B cell (primary cell): ENCODE measurements around the gene CACHD1.

Source experiments
- EZH2 ChIP-seq: IDR thresholded peaks from 2 replicates; pipeline ENCODE4 v1.6.1; 2012; ENCODE audit warnings: borderline replicate concordance, low read depth, mild to moderate bottlenecking, moderate library complexity, low read length; ENCODE audit not compliant: insufficient read depth, poor library complexity, severe bottlenecking
- TF ChIP-seq, protein P1 (sequence below): fragments of 200-600 bp; IDR thresholded peaks from one replicate; pipeline ENCODE4 v1.8.0; 2022; ENCODE audit warnings: antibody characterized with exemption, mild to moderate bottlenecking

DNA sequence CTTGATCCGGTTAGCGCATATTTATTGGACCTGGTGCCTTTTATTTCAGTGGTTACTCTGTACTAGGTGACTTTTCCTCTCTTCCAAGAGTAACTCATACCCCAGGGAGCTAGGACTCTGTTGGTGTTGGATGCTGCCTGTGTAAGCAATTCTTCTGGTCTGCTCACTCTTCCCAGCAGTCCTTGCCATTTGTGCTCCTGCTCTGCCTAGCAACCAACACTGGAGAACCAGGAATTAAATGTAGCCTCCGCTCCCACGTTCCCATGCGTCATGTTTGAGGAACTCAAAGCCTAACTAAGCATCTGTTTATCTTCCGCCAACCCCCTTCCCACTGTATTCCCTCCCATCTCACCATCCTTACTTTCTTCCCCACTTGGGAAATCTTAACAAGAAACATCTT is 209.2 kb downstream of the CACHD1 start:
- TF ChIP-seq, protein P1, sequence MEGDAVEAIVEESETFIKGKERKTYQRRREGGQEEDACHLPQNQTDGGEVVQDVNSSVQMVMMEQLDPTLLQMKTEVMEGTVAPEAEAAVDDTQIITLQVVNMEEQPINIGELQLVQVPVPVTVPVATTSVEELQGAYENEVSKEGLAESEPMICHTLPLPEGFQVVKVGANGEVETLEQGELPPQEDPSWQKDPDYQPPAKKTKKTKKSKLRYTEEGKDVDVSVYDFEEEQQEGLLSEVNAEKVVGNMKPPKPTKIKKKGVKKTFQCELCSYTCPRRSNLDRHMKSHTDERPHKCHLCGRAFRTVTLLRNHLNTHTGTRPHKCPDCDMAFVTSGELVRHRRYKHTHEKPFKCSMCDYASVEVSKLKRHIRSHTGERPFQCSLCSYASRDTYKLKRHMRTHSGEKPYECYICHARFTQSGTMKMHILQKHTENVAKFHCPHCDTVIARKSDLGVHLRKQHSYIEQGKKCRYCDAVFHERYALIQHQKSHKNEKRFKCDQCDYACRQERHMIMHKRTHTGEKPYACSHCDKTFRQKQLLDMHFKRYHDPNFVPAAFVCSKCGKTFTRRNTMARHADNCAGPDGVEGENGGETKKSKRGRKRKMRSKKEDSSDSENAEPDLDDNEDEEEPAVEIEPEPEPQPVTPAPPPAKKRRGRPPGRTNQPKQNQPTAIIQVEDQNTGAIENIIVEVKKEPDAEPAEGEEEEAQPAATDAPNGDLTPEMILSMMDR = no peak
- TF ChIP-seq EZH2 = no peak
